Common myeloid progenitor, CD34-positive (primary cell): ENCODE data around the gene TRAF7.
"Not testable (repeated sequence)": the region's sequence is repeated elsewhere in the genome, so short reads cannot be mapped to it uniquely, and the experiment has no call there.

ENCODE experiments used
- CTCF ChIA-PET: fragments of 350-600 bp; sonication (Branson Sonifier 250); formaldehyde crosslinking; loops from one replicate; lab custom pipeline; 2021; ENCODE audit warnings: antibody characterized with exemption; lab: Charles Lee
- POLR2A ChIA-PET: fragments of 350-600 bp; sonication (Branson Sonifier 250); formaldehyde crosslinking; loops from one replicate; lab custom pipeline; 2021; ENCODE audit warnings: antibody characterized with exemption; lab: Charles Lee
- DNase-seq, 3 donors: peaks; one replicate each; pipeline versions ENCODE4 v3.0.0 to v3.0.0-alpha.2; 2013
- H3K27ac ChIP-seq, 2 experiments: 1 replicate in 1 of 2; 2 replicates in 1 of 2; pipeline ENCODE4 v1.7.0; 2013; ENCODE audit warnings: inconsistent platforms in 2 of 2, low read length in 2 of 2, mild to moderate bottlenecking in 2 of 2, low read depth in 1 of 2, moderate library complexity in 1 of 2; ENCODE audit not compliant: severe bottlenecking in 2 of 2, insufficient read depth in 1 of 2, poor library complexity in 1 of 2
- H3K27me3 ChIP-seq, 5 experiments: replicated peaks in 2 of 5; 1 replicate in 3 of 5; 2 replicates in 2 of 5; pipeline versions ENCODE4 v1.6.1 to v1.7.0; 2013; ENCODE audit warnings: low read length in 4 of 5, mild to moderate bottlenecking in 2 of 5, moderate library complexity in 2 of 5, inconsistent platforms in 1 of 5; ENCODE audit not compliant: insufficient read depth in 5 of 5, control insufficient read depth in 4 of 5
- H3K36me3 ChIP-seq, 4 experiments: 1 replicate in 2 of 4; 2 replicates in 2 of 4; pipeline versions ENCODE4 v1.6.1 to v1.7.0; 2013; ENCODE audit warnings: low read length in 3 of 4, control low read depth in 1 of 4, mild to moderate bottlenecking in 1 of 4; ENCODE audit not compliant: control insufficient read depth in 4 of 4, insufficient read depth in 4 of 4
- H3K4me1 ChIP-seq, 4 experiments: 1 replicate in 3 of 4; 2 replicates in 1 of 4; pipeline versions ENCODE4 v1.6.1 to v1.7.1; 2013; ENCODE audit warnings: low read length in 3 of 4, mild to moderate bottlenecking in 3 of 4, control low read depth in 1 of 4, inconsistent platforms in 1 of 4, moderate library complexity in 1 of 4; ENCODE audit not compliant: control insufficient read depth in 4 of 4, insufficient read depth in 4 of 4; ENCODE audit errors: control extremely low read depth in 1 of 4
- H3K4me3 ChIP-seq, 7 experiments: 1 replicate in 4 of 7; 2 replicates in 3 of 7; pipeline versions ENCODE4 v1.5.1 to v1.7.0; 2013; ENCODE audit warnings: mild to moderate bottlenecking in 7 of 7, low read length in 6 of 7, moderate library complexity in 6 of 7, inconsistent platforms in 2 of 7, low read depth in 2 of 7, control low read depth in 1 of 7; ENCODE audit not compliant: insufficient read depth in 4 of 7, control insufficient read depth in 1 of 7; ENCODE audit errors: extremely low read depth in 1 of 7
- H3K9me3 ChIP-seq, 5 experiments: 1 replicate in 4 of 5; 2 replicates in 1 of 5; pipeline versions ENCODE4 v1.6.1 to v1.7.1; 2013; ENCODE audit warnings: low read length in 4 of 5, mild to moderate bottlenecking in 2 of 5, inconsistent platforms in 1 of 5, low read depth in 1 of 5, moderate library complexity in 1 of 5; ENCODE audit not compliant: control insufficient read depth in 4 of 5, insufficient read depth in 2 of 5; ENCODE audit errors: control extremely low read depth in 1 of 5
- WGBS: methylation state at CpG from one replicate; pipeline ENCODE4 v1.1.5; 2013; ENCODE audit not compliant: insufficient coverage; 5-methylcytosine and 5-hydroxymethylcytosine counted together

Gene TRAF7

DNA sequence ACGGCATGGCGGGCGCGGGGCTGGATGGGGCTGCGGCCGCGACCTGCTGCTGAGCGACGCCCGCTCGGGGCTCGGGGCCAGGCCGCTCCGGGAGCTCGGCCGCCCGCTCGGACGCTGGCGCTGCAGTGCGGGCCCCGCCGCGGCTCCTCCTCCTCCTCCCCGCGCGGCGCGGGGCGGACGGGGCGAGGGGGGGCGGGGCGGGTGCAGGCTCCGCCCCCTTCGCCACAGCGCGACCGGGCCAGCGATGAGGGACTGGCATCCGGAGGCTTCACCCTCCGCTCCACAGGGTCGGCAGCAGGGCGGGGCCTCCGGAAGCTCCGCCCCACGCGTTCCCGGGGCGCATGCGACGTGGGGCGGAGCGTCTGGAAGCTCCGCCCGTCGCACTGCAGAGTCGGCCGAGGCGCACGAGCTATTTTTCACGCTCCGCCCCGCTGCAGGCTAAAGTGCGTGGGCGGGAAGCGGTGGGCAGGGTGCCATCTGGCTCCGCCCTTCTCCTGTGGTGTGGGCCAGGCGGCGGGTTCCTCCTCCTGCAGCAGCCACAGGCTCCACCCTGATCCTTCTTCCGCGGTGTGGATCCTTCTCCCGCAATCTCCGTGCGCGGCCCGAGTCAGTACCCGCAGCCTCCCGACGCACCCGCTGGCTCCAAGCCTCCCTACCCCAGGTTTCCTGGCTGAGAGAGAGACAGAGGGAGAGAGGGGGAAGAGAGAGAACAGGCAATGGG, 19.7 kb upstream of the TRAF7 start, which contains the start of gene PKD1:
Gene PKD1, minus strand, starts transcription at position 129 of the 721 bp plus-strand sequence. CDS start 209 bp downstream, outside the sequence.
- peak within 1 kb of the TSS; percentile 14 to 73 (median 55) for H3K4me3 ChIP-seq
- H3K36me3 ChIP-seq, H3K27me3 ChIP-seq, H3K27ac ChIP-seq, POLR2A ChIA-PET, H3K9me3 ChIP-seq, H3K4me1 ChIP-seq: not testable (repeated sequence)
- 0% methylated on average over 18 of the region's 81 CpGs for WGBS
- DNase-seq, result peak; percentile 92 to 96 (median 94)
- CTCF ChIA-PET, result interaction anchor here (1.1 kb wide), 1 partner anchor 131 kb away, joined by 3 read pairs; no protein-coding TSS in a partner anchor

DNA sequence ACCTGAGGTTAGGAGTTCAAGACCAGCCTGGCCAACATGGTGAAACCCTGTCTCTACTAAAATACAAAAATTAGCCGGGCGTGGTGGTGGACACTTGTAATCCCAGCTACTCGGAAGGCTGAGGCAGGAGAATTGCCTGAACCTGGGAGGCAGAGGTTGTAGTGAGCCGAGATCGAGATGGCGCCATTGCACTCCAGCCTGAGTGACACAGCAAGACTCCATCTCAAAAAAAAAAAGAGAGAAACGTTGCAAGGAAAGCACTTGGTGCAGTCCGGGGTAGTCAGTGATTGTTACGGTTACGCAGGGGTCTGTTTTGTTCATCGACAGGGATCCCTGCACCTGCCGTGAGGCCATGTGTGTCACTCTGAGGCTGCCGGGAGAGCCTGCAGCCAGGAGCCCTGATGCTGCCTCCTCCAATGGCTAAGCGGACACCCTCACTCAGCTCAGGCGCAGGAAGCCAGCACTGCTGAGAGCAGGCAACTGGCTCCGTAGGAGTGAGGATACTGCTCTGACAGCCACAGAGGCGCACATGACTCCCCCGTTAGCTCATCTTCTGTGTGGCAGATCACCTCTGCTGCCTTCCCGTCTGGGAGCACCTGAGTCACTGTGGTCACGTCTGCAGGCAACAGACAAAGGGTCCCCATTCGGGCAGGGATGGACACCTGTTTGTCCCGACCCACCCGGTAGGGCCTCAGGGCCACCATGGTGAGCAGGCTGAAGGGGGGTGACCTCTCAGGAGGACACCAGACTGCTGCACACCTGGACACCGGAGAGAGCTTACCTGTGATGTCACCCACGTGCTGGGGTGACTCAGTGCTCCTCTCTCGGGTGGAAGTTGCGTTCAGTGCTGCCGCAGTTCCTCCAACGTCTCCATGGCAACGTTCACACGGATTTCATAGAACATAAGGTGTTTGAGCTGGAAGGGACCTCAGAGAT, 12.4 kb upstream of the TRAF7 start:
- H3K27ac ChIP-seq, result no peak overlapping the region
- 89% methylated on average over 27 of the region's 31 CpGs for WGBS
- CTCF ChIA-PET, result interaction anchor here (1.0 to 2.5 kb wide), 4 partner anchors 9 to 140 kb away, joined by 3 to 9 read pairs (median 6); no protein-coding TSS in a partner anchor

DNA sequence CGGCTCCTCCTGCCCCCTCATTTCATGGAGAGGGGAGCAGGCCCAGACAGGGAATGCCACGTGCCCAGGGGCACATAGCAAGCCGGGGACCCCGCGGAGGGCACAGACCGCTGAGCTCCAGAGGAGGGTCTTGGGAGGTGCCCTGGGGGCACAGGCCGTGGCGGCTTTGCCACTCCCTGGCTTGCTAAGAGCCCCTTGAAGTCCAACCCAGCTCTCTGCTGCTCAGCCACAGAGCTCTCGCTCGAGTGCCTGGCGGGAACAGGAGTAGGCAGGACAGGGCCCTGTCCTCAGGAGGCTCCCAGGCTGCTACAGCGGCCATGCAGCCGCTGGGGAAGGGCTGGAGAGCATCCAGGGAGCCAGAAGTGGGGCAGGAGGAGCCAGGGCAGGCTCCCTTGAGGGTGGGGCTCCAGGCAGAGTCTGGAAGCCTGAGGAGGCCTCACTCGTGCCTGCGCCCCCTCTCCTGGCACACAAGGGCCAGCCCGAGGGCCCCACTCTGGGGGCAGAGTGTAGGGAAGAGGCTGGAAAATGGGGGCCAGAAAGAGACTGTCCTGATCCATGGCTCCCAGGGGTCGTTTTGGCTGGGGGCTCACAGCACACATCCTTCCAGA, 11.6 kb upstream of the TRAF7 start:
- 92% methylated on average over 17 of the region's 17 CpGs for WGBS
- DNase-seq, result no peak
- Histone ChIP-seq H3K9me3 (no peaks in the 10 kb centered on the region), H3K27ac (no peak overlapping the region), H3K36me3 (no peaks in the 10 kb centered on the region), H3K27me3 (no peaks in the 10 kb centered on the region), H3K4me1 (peaks cover 0 to 21% (median 13%) of the 10 kb centered on the region in 4 experiments), H3K4me3 (no peak overlapping the region)
- ChIA-PET CTCF (interaction anchor here (1.0 to 2.5 kb wide), 4 partner anchors 8 to 140 kb away, joined by 3 to 9 read pairs (median 6); no protein-coding TSS in a partner anchor), POLR2A (interaction anchor here (1.0 kb wide), 1 partner anchor 19 kb away, joined by 3 read pairs; no protein-coding TSS in a partner anchor)

More for the DNA sequence above, 12.4 kb upstream of the TRAF7 start:
- Histone ChIP-seq H3K27me3 (no peaks in the 10 kb centered on the region), H3K36me3 (no peaks in the 10 kb centered on the region), H3K4me1 (peaks cover 0 to 16% (median 8%) of the 10 kb centered on the region in 4 experiments), H3K4me3 (no peak overlapping the region), H3K9me3 (no peaks in the 10 kb centered on the region)
- POLR2A ChIA-PET, result interaction anchor here (1.0 kb wide), 1 partner anchor 18 kb away, joined by 3 read pairs; no protein-coding TSS in a partner anchor
- no peak for DNase-seq

DNA sequence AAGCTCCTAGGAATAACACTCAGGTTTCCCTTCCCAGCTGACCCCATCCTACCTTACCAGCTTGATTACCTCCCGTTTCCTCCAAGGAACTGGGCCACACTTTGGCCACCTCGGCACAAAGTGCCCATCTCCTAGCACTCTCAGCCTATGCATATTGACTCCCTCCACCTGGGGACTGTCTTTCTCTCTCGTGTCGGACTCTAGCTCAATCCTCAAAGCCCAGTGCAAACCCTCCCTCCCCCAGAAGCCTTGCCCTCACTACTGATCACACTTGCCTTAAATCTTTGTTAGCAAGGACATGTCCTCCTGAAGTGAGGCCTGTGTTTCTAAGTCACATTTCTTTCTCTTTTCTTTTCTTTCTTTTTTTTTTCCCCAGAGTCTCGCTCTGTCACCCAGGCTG, 9.7 kb upstream of the TRAF7 start:
- DNase-seq, result no peak
- H3K4me3 ChIP-seq, result no peak overlapping the region
- ChIA-PET POLR2A (interaction anchor here (1.7 kb wide), 1 partner anchor 9 kb away, joined by 6 read pairs; the partner anchor contains the start of gene TRAF7), CTCF (interaction anchor here (1.0 to 3.5 kb wide), 6 partner anchors 9 to 141 kb away, joined by 3 to 24 read pairs (median 8); partner anchors contain the start of gene TRAF7)
- H3K36me3 ChIP-seq, result peaks cover 0 to 4% (median 1%) of the 10 kb centered on the region in 4 experiments
- no peak overlapping the region for H3K27ac ChIP-seq
- peaks cover 0 to 40% (median 28%) of the 10 kb centered on the region in 4 experiments for H3K4me1 ChIP-seq
- 93% methylated on average over 4 of the region's 5 CpGs for WGBS
- no peaks in the 10 kb centered on the region for H3K27me3 ChIP-seq
- no peaks in the 10 kb centered on the region for H3K9me3 ChIP-seq

DNA sequence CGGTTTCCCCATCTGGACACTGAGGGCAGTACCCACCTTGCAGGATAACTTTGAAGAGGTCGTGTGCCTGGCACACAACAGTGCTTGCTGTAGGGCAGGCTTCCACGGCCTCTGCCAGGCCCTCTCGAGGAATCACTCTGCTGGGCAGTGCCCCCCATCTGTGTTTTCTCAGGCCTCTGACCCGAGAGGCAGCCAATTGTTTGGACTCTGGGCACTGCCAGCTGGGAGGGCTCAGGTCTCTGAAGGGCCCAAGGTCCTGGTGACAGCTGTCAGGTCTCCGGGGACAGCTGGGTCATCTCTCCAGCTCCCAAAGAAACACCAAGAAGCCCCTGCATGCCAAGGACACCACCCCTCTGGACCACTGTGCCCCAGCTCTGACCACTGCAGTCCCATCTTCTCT, 8.2 kb upstream of the TRAF7 start:
- no peaks in the 10 kb centered on the region for H3K27me3 ChIP-seq

DNA sequence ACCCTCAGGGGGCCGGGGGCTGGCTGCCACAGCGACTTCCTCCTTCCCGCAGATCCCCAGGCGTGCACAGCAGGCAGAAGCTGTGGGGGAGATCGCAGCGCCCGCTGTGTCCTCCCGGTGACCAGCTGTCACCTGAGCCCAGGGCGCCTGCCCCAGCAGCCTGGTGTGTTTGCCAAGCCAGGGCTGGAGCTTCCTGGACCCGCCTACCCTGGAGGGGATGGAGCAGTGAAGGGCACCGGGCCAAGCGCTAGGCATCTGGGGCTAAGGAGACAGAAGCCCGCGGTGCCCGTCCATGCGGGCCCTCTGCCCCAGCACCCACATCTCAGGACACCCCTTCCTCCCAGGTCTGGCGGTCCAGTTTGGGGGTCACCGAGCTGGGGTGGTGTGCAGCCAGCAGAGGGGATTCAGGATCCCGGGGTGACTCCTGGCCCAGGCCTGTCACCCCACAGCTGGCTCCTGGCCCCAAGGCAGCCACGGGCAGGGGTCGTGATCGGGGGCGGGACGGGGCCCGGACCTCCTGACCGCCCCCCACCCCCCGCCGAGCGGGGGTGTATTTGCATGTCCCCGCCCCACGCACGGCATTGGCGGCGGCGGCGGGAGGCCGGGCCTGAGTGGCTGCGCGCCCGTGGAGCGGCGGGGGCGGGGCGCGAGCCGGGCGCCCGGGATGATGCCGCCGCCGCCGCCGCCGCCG, 7.5 kb upstream of the TRAF7 start, which contains the start of gene RAB26:
Gene RAB26, plus strand, starts transcription at position 645 of the 691 bp plus-strand sequence. CDS start 159 bp downstream, outside the sequence.
- no peaks in the 10 kb centered on the region for H3K27me3 ChIP-seq
- CTCF ChIA-PET, result interaction anchor here (0.5 to 3.5 kb wide), 13 partner anchors 9 to 1412 kb away, joined by 3 to 24 read pairs (median 4); no protein-coding TSS in a partner anchor
- DNase-seq, result peak; percentile 30 to 68 (median 62)
- POLR2A ChIA-PET, result interaction anchor here (0.9 to 1.7 kb wide), 3 partner anchors 27 to 156 kb away, joined by 3 to 5 read pairs (median 4); partner anchors contain the start of gene ECI1
- H3K4me3 ChIP-seq, result peak within 1 kb of the TSS in 6 of 7 experiments; percentile 42 to 73 (median 54)
- under 1% methylated on average over 32 of the region's 55 CpGs for WGBS
- no peaks in the 10 kb centered on the region for H3K9me3 ChIP-seq
- no peak within 1 kb of the TSS for H3K27ac ChIP-seq
- peaks cover 0 to 62% (median 38%) of the 10 kb centered on the region in 4 experiments for H3K4me1 ChIP-seq
- H3K36me3 ChIP-seq, result peaks cover 2 to 23% (median 15%) of the 10 kb centered on the region in 4 experiments

More for the DNA sequence above, 8.2 kb upstream of the TRAF7 start:
- Histone ChIP-seq H3K4me1 (peaks cover 0 to 55% (median 31%) of the 10 kb centered on the region in 4 experiments), H3K36me3 (peaks cover 2 to 15% (median 10%) of the 10 kb centered on the region in 4 experiments), H3K9me3 (no peaks in the 10 kb centered on the region), H3K27ac (no peak overlapping the region), H3K4me3 (no peak overlapping the region)
- ChIA-PET POLR2A (interaction anchor here (0.9 to 1.7 kb wide), 3 partner anchors 26 to 156 kb away, joined by 3 to 5 read pairs (median 4); partner anchors contain the start of gene ECI1), CTCF (interaction anchor here (0.5 to 3.5 kb wide), 12 partner anchors 8 to 1411 kb away, joined by 3 to 24 read pairs (median 4); no protein-coding TSS in a partner anchor)
- no peak for DNase-seq
- WGBS, result 96% methylated on average over 6 of the region's 6 CpGs
